Keratinocyte (primary cell): ENCODE results near the gene RAD51AP2.

Source experiments
- CTCF ChIP-seq, 3 experiments: IDR thresholded peaks in 1 of 3; conservative IDR thresholded peaks in 1 of 3; optimal IDR thresholded peaks in 1 of 3; 2 replicates in 2 of 3; 3 replicates in 1 of 3; pipeline versions ENCODE3 to v1.5.1; 2011; ENCODE audit warnings: low read length in 3 of 3, mild to moderate bottlenecking in 3 of 3, moderate library complexity in 2 of 3, control low read depth in 1 of 3, inconsistent platforms in 1 of 3; ENCODE audit not compliant: insufficient read depth in 2 of 3; ENCODE audit errors: extremely low read depth in 1 of 3
- EZH2 ChIP-seq: IDR thresholded peaks from one replicate; pipeline ENCODE4 v1.6.1; 2012; ENCODE audit warnings: inconsistent platforms, mild to moderate bottlenecking, low read length, moderate library complexity

- TF ChIP-seq CTCF (optimal IDR thresholded peaks at IDR 0.05 in 1 of 3, IDR thresholded peaks at IDR 0.05 in 1 of 3, conservative IDR thresholded peaks at IDR 0.05 in 1 of 3; ENCODE audit: extremely low read depth in 1 of 3, insufficient read depth in 2 of 3, low read length in 3 of 3): no peak
- TF ChIP-seq EZH2: no peak
These were observed 11.3 kb downstream of the RAD51AP2 start for GRCh38 chr2:17506736-17507616.
